PC-9 (cell line): Measurements from ENCODE around the gene RYR3. TPM values are rescaled to one million over a fixed set of nuclear protein-coding genes. Genes with fewer than 3 reads are reported as not detected.

Experiments used
- BruUV-seq: library from RNA; stranded (reverse); fragments of 400-500 nt; replicated peaks from 2 replicates; lab custom pipeline; 2021; lab: Mats Ljungman, UMichigan
- CTCF ChIA-PET: fragments of 300-600 bp; sonication (Branson Sonifier 250); formaldehyde crosslinking; loops from one replicate; lab custom pipeline; 2022; ENCODE audit warnings: antibody characterized with exemption; lab: Charles Lee
- POLR2A ChIA-PET: fragments of 300-600 bp; sonication (Branson Sonifier 250); formaldehyde crosslinking; loops from one replicate; lab custom pipeline; 2022; ENCODE audit warnings: antibody characterized with exemption; ENCODE audit not compliant: unreplicated experiment; lab: Charles Lee
- DNase-seq, 2 experiments: peaks; one replicate each; pipeline versions ENCODE4 v3.0.0 to v3.0.0-alpha.2; 2015 to 2022; ENCODE audit warnings: mixed read lengths in 1 of 2
- H2AFZ ChIP-seq: fragments of 200-600 bp; sonication (generic); 2 replicates; pipeline ENCODE4 v1.8.1; 2017; ENCODE audit warnings: antibody characterized with exemption
- H3F3A ChIP-seq: fragments of 200-600 bp; sonication (generic); 2 replicates; pipeline ENCODE4 v1.8.1; 2017; ENCODE audit warnings: antibody characterized with exemption, mild to moderate bottlenecking, low read depth; ENCODE audit not compliant: insufficient read depth
- H3K27ac ChIP-seq: fragments of 200-600 bp; sonication (generic); 2 replicates; pipeline ENCODE4 v1.6.1; 2016; ENCODE audit warnings: mixed run types
- H3K27me3 ChIP-seq: fragments of 200-600 bp; sonication (generic); 2 replicates; pipeline ENCODE4 v1.6.1; 2016; ENCODE audit warnings: low read depth, mixed run types; ENCODE audit not compliant: insufficient read depth
- H3K36me3 ChIP-seq: fragments of 200-600 bp; sonication (generic); 2 replicates; pipeline ENCODE4 v1.6.1; 2016; ENCODE audit warnings: low read depth, mixed run types
- H3K4me1 ChIP-seq: fragments of 200-600 bp; sonication (generic); replicated peaks from 2 replicates; pipeline ENCODE4 v1.6.1; 2016; ENCODE audit warnings: mixed run types; ENCODE audit not compliant: insufficient read depth
- H3K4me2 ChIP-seq: fragments of 200-600 bp; sonication (generic); 2 replicates; pipeline ENCODE4 v1.6.1; 2017; ENCODE audit warnings: mixed run types
- H3K4me3 ChIP-seq: fragments of 200-600 bp; sonication (generic); 2 replicates; pipeline ENCODE4 v1.6.1; 2016; ENCODE audit warnings: mixed run types
- H3K79me2 ChIP-seq: fragments of 200-600 bp; sonication (generic); 2 replicates; pipeline ENCODE4 v1.6.1; 2017; ENCODE audit warnings: low read depth, mixed run types
- H3K9me2 ChIP-seq: fragments of 200-600 bp; sonication (generic); 2 replicates; pipeline ENCODE4 v1.8.1; 2017; ENCODE audit warnings: mild to moderate bottlenecking; ENCODE audit not compliant: insufficient read depth
- H3K9me3 ChIP-seq: fragments of 200-600 bp; sonication (generic); 2 replicates; pipeline ENCODE4 v1.8.1; 2016; ENCODE audit warnings: low read depth; ENCODE audit not compliant: insufficient read depth
- H4K20me1 ChIP-seq: fragments of 200-600 bp; sonication (generic); 2 replicates; pipeline ENCODE4 v1.8.1; 2017; ENCODE audit not compliant: insufficient read depth
- EZH2 ChIP-seq: fragments of 200-600 bp; sonication (generic); IDR thresholded peaks from 2 replicates; pipeline ENCODE4 v1.8.0; 2017; ENCODE audit warnings: antibody characterized with exemption, low read depth
- intact Hi-C: fragments of 100-400 bp; cut with micrococcal nuclease; formaldehyde crosslinking; loops from one replicate; pipeline ENCODE4 v1.10.0; 2022; ENCODE audit not compliant: unreplicated experiment
- total RNA-seq: library from RNA; stranded (reverse); gene quantifications from 2 replicates; pipeline ENCODE4 v1.2.3, GENCODE V29; 2021
- TF ChIP-seq, protein P1 (sequence below): fragments of 200-600 bp; sonication (generic); conservative IDR thresholded peaks from 2 replicates; pipeline ENCODE4 v1.6.1; 2017; ENCODE audit warnings: mixed run types, antibody characterized with exemption, mild to moderate bottlenecking, moderate library complexity

The RYR3 gene
- total RNA-seq, 1 experiment from 2014 or later, result 0.15 TPM

- Histone ChIP-seq H3K27ac (no peak overlapping the region), H3K79me2 (no peaks in the 10 kb centered on the region), H4K20me1 (no peaks in the 10 kb centered on the region), H3K9me2 (no peaks in the 10 kb centered on the region), H3F3A (no peaks in the 10 kb centered on the region), H2AFZ (no peak overlapping the region), H3K9me3 (peaks cover 3% of the 10 kb centered on the region), H3K4me3 (no peak overlapping the region), H3K27me3 (no peaks in the 10 kb centered on the region), H3K4me1 (peaks cover 24% of the 10 kb centered on the region), H3K36me3 (no peaks in the 10 kb centered on the region), H3K4me2 (no peak overlapping the region)
- BruUV-seq, result no TSS peak
- DNase-seq, result no peak
- ChIA-PET CTCF (interaction anchor here (0.5 kb wide), 1 partner anchor 63 kb away, joined by 4 read pairs; no protein-coding TSS in a partner anchor), POLR2A (no interaction called here)
- no peak for TF ChIP-seq EZH2
- TF ChIP-seq, protein P1, sequence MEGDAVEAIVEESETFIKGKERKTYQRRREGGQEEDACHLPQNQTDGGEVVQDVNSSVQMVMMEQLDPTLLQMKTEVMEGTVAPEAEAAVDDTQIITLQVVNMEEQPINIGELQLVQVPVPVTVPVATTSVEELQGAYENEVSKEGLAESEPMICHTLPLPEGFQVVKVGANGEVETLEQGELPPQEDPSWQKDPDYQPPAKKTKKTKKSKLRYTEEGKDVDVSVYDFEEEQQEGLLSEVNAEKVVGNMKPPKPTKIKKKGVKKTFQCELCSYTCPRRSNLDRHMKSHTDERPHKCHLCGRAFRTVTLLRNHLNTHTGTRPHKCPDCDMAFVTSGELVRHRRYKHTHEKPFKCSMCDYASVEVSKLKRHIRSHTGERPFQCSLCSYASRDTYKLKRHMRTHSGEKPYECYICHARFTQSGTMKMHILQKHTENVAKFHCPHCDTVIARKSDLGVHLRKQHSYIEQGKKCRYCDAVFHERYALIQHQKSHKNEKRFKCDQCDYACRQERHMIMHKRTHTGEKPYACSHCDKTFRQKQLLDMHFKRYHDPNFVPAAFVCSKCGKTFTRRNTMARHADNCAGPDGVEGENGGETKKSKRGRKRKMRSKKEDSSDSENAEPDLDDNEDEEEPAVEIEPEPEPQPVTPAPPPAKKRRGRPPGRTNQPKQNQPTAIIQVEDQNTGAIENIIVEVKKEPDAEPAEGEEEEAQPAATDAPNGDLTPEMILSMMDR, result no peak
- intact Hi-C loops, result no loop called here
These were observed 144.2 kb downstream of the RYR3 start for GRCh38 chr15:33454996-33455395.

GRCh38 chr15:33458421-33458820 lies 147.7 kb downstream of the RYR3 start:
- Histone ChIP-seq H2AFZ (no peak overlapping the region), H3K9me2 (no peaks in the 10 kb centered on the region), H4K20me1 (no peaks in the 10 kb centered on the region), H3K36me3 (no peaks in the 10 kb centered on the region), H3K4me2 (peak overlapping the region; percentile 9; the same call in 1 of the 2 replicates), H3K27me3 (no peaks in the 10 kb centered on the region), H3F3A (peaks cover 5% of the 10 kb centered on the region; the same call in 1 of the 2 replicates), H3K9me3 (peaks cover 3% of the 10 kb centered on the region), H3K79me2 (no peaks in the 10 kb centered on the region), H3K4me3 (no peak overlapping the region), H3K27ac (peak overlapping the region; percentile 99), H3K4me1 (peaks cover 29% of the 10 kb centered on the region)
- CTCF ChIA-PET, result no interaction called here
- POLR2A ChIA-PET, result no interaction called here
- DNase-seq, result peak in 1 of 2 experiments; percentile 80
- intact Hi-C loops, result no loop called here
- no TSS peak for BruUV-seq
- TF ChIP-seq EZH2, result no peak
- TF ChIP-seq, protein P1, result no peak

GRCh38 chr15:33460166-33460805 lies 149.5 kb downstream of the RYR3 start:
- BruUV-seq, result TSS peak; percentile 34
- peak overlapping the region; percentile 68 for H3K4me2 ChIP-seq
- H3K9me3 ChIP-seq, result peaks cover 3% of the 10 kb centered on the region; the same call in 1 of the 2 replicates
- H3F3A ChIP-seq, result peaks cover 5% of the 10 kb centered on the region; the same call in 1 of the 2 replicates
- ChIA-PET CTCF (no interaction called here), POLR2A (no interaction called here)
- H4K20me1 ChIP-seq, result no peaks in the 10 kb centered on the region
- H3K27ac ChIP-seq, result peak overlapping the region; percentile 99
- intact Hi-C loops, result loop anchor here (5.0 kb wide), 1 partner anchor 168 kb away; no protein-coding TSS in a partner anchor
- H3K27me3 ChIP-seq, result no peaks in the 10 kb centered on the region
- no peak for TF ChIP-seq EZH2
- TF ChIP-seq, protein P1, result no peak
- H3K79me2 ChIP-seq, result no peaks in the 10 kb centered on the region
- H2AFZ ChIP-seq, result no peak overlapping the region
- H3K4me3 ChIP-seq, result peak overlapping the region; percentile 19; the same call in 1 of the 2 replicates
- DNase-seq, result peak; percentile 32 to 88
- H3K36me3 ChIP-seq, result no peaks in the 10 kb centered on the region
- peaks cover 29% of the 10 kb centered on the region for H3K4me1 ChIP-seq
- no peaks in the 10 kb centered on the region for H3K9me2 ChIP-seq
